ENCODE data around the gene CPE.
"Not testable (repeated sequence)": the region's sequence is repeated elsewhere in the genome, so short reads cannot be mapped to it uniquely, and the experiment has no call there.

The CPE gene

DNA sequence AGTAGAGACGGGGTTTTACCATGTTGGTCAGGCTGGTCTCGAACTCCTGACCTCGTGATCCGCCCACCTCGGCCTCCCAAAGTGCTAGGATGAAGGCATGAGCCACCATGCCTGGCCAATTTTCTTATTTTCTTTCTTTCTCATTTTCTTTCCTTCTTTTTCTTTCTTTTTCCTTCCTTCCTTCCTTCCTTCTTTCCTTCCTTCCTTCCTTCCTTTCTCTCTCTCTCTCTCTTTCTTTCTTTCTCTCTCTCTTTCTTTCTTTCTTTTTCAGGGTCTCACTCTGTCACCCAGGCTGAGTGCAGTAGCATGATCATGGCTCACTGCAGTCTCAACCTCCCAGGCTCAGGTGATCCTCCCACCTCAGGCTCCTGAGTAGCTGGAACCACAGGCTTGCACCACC, 74.3 kb downstream of the CPE start:
- DNase-seq (ENCODE audit: low read depth); H3K4me3 ChIP-seq (ENCODE audit: low read depth, low read length): not testable (repeated sequence)

DNA sequence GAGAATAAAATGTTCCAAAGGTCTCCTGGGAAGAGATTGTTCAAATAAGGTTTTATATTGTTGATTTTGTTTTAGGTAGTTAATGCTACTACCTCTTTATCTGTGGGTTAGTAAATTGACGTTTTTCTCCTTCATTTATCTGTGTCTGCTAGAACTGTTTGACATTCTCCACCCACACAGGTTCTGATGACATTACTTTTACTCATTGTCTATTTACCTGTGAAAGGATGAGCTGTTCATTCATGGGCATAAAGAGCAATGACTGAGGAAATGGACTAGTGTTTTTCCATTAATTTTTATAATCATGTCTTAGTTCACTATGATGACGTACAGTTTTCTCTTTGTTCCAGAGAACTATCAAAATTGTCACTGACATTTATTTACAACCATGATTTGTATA, 75.6 kb downstream of the CPE start:
- no peak for DNase-seq (ENCODE audit: low read depth)

DNA sequence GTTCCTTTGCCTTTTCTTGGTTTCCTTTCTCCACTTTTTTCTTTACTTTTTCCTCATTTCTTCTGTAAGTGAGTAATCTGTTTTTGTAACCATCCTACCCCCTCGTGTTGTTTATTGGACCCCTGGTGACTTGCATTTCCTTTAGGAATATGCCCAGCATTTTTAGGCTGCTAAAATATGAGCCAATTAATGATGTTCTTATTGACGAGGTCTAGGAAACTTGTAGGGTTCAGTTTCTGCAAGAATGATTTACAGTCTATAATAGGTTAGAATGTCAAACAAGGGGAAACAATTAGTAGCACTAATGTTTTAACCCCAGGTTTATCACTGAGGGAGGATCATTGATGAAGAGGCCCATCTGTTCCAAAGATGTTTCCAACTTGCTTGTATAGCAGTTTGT, 79.0 kb downstream of the CPE start:
- no peak overlapping the region for H3K4me3 ChIP-seq (ENCODE audit: low read depth, low read length)
- no peak for DNase-seq (ENCODE audit: low read depth)

More for the DNA sequence above, 75.6 kb downstream of the CPE start:
- H3K4me3 ChIP-seq (ENCODE audit: low read depth, low read length), result no peak overlapping the region

DNA sequence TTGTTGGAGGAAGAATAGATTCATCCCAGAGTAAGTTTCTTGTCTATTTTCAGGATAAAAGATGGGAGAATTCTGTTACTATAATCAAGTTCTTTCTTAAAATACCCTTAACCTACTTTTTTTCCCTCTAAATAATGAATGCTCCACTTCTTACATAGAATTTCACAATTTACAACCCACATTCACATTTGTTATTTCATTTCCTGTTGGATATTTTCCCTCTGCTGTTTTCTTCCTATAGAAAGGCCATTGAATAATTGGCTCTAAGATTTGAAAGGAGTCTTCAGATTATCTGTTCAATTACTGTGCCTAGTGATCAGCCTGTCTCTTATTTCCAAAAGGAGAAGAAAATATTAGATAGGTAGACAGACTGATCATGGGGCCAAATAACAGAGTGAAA, 79.7 kb downstream of the CPE start:
- H3K4me3 ChIP-seq (ENCODE audit: low read depth, low read length), result no peak overlapping the region
- no peak for DNase-seq (ENCODE audit: low read depth)

DNA sequence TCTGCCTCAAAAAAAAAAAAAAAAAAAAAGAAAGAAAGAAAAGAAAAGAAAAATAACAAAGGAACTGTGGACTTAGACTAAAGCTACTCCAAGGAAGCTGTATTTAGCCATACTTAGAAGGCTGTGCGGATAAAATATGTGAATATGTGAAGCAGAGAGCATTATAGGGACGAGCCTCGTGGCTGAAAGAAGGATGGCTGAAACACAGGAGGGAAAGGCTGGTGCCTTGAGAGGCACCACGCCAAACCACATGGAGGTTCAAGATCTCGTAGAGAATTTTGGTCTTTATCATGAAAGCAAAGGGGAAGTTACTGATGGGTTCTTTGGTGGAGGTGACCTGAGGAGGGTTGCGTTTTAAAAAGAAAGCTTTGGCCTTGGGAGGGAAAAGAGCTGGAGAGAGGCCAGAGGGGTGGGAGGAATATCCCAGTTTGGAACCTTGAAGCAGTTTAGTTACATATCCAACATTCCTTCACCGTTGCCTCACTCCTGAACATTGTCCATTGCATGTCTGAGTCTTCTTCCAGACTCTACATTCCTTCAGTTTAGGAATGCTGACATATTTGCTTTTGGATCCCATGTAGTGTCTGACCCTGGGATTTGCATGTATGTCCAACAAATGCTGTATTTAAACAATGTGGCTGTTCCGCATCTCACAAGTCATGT, 82.5 kb downstream of the CPE start:
- H3K4me3 ChIP-seq (ENCODE audit: low read depth, low read length), result no peak overlapping the region
- DNase-seq (ENCODE audit: low read depth), result peak; percentile 62

DNA sequence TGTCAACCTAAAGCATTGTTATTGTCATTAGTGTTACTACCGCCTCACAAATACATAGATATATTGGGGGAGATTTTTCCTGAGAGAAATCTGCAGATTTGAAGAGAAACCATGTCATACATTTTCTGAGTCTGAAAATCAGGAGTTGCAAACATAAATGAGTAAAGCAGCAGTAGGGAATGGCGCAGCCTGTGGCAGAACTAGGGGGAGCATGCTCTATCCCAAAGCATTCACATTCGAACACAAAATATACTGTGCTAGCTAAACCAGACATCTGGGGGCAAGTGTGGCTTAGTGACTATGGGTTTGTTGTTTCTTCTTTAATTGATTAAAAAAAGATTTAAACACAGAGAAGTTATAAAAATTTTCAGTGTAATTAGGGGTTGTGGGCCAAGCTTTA, 83.2 kb downstream of the CPE start:
- H3K4me3 ChIP-seq (ENCODE audit: low read depth, low read length), result no peak overlapping the region
- DNase-seq (ENCODE audit: low read depth), result no peak

DNA sequence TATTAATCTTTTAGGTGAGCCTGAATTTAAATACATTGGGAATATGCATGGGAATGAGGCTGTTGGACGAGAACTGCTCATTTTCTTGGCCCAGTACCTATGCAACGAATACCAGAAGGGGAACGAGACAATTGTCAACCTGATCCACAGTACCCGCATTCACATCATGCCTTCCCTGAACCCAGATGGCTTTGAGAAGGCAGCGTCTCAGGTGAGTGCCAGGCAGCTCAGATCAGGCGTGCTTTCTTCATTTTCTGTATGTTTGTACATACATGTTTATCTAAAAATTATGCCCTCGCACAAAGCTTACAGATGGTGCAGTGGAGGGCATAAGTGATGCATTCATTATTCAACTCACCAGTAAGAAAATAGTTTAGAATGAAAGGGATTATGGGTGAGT, 85.6 kb downstream of the CPE start:
- no peak overlapping the region for H3K4me3 ChIP-seq (ENCODE audit: low read depth, low read length)
- DNase-seq (ENCODE audit: low read depth), result no peak

DNA sequence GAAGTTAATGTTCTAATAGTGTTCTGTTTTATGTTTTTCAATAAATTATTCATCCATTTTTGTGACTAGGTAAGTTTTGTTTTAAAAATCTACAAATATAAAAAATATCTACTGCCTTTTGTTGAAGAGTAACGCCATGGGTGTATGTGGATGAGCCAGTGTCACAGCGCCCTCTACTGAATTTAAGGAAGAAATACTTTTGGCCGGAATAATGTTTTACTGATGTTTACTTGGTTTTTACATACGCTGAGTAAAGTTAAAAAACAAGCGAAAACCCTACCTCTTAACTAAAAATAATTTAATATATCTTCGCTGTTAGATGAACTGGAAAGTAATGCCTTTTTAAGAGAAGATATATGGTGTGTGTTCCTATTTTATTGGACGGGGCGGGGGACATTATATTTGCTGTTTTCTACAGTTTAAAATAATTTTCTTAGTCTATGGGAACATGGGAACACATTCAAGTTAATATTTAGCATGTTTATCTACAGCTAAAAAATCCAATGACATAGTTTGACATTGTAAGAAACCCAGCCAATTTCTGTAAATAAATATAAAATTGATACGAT, 86.1 kb downstream of the CPE start:
- no peak overlapping the region for H3K4me3 ChIP-seq (ENCODE audit: low read depth, low read length)
- DNase-seq (ENCODE audit: low read depth), result no peak

DNA sequence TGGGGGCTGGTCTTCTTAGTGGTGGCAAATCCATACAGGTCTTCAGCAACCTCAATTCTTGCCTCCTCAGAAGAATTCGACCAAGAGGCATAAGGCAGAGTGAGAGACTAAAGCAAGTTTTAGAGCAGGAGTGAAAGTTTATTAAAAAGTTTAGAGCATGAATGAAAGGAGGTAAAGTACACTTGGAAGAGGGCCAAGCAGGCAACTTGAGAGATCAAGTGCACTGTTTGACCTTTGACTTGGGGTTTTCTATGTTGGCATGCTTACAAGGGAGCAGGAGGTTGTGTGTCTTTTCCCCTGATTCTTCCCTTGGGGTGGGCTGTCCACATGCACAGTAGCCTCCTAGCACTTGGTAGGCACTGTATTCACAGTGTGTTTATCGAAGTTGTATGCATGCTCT, 91.2 kb downstream of the CPE start:
- H3K4me3 ChIP-seq (ENCODE audit: low read depth, low read length), result no peak overlapping the region
- DNase-seq (ENCODE audit: low read depth), result no peak

DNA sequence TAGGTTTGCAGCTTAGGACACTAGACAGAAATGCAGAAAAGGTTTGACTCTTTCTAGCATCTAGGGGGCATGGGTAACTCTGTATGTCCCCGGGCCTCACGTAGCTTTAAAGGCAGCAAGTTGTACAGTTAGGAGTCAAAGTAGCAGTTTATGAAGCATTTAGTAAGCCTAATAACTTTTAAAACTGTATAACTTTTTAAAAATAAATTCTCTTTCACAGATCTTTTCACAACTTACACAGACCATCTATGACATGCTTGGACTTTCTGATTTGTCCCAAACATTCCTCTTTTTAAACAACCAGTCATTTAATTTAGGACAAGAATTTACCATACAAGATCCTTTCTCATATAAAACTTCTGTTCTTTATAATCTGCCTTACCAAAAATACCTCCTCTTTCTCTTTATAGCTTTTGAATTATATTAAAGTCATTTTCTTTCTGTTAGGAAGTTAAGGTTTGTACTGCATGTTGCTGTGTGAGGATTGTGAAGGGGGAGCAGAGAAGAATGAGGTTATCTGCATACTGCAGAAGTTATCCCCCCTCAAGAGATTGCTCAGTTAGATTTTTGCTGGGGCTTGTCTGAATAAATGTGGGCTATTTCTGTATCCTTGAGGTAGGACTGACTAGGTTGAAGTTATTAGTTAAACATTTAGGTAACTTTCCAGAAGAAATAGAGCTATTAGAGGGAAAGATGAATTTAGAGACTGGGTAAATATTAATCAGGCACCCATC, 94.3 kb downstream of the CPE start:
- no peak for DNase-seq (ENCODE audit: low read depth)
- no peak overlapping the region for H3K4me3 ChIP-seq (ENCODE audit: low read depth, low read length)

DNA sequence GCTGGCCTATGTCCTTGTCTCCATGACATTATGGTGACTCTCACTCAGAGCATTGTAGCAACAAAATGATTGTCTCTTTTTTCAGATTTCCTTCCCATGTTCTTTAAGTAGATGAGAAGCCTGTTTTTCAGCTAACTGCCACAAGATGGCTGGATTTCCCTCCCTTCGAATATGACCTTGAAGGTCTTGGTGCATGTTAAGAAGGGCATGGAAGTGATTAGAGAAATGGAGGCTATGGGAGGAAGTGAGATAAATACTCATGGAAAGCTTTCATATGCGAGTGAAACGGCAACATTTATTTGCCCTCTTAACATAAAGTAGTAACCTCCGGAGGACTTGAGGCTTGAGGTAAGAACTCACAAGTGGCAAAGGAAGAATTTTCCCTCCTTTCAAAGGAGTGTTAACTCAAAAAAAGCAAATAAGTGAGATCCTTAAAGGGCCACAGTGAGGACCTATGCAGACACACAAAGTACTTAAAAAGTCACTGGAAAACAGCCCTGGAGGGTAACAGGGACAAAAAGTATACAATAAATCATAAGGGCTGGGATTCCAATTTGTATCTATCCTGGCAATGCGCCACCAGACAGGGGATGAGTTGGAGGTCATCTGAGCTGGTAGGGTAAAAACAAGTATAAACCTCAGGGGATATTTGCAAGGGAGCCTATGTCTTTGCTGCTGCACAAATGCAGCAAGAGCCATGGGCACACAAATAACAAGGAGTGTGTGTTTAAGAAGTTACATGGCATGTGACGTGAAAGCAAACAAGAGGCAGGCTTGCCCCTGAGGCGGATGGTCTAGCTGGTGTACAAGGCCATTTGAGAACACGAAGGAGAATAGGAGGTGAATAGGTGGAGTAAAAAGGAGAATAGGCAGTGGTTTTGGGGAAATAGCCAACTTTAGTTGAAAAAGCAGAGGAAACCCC, 96.2 kb downstream of the CPE start:
- no peak for DNase-seq (ENCODE audit: low read depth)
- H3K4me3 ChIP-seq (ENCODE audit: low read depth, low read length), result no peak overlapping the region

DNA sequence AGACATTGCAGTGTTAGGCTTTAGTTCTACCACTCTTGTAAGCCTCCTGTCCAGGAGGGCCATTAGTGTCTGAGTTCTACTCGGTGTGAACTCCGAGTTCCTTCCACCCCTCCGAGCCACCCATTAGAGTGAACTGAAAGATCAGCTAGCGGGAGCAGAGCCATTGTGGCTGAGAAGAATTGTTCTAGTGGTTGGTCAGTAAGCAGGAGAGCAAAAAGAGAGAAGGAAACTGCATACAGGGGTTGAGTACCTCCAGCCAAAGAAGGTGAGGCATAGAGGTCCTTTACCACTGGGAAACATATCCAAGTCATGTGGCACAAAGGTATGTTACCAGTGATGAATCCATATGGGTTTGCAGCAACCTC, 96.9 kb downstream of the CPE start:
- DNase-seq (ENCODE audit: low read depth), result no peak
- no peak overlapping the region for H3K4me3 ChIP-seq (ENCODE audit: low read depth, low read length)

DNA sequence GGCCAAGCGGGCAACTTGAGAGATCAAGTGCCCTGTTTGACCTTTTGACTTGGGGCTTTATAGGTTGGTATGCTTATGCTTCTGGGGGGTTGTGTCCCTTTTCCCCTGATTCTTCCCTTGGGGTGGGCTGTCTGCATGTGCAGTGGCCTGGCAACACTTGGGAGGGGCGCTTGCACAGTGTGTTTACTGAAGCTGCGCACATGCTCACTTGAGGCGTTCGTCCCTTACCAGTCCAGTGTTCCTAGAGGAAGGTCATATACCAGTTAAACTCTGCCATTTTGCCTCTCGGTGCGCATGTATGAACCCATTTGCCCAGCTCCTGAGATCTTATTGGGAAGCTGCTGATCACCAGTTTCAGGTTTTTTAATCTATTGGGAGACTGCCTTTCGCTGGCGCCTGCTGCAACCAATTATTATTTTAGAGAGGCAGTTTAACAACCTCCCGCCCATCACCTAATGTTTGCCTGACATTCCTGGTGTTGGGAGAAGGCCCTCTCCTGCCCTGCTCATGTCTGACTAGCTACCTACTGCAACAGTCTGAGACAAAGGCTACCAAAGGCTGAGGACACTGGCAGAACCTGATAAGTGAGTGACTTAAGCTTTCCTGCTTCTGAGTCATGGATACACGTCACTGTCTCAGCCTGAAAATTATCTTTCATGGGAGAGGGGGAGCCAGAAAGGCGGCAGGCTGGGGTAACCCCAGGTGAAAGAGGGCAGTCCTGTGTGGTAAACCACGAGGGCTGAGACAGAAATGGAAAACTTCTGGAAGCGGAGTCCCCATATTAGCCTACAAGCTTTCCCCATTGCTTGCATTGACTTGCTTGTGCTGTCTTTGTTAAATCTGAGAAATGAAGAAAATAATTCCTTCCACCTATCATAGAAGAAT, 97.6 kb downstream of the CPE start:
- DNase-seq (ENCODE audit: low read depth), result peak; percentile 6
- H3K4me3 ChIP-seq (ENCODE audit: low read depth, low read length), result no peak overlapping the region

DNA sequence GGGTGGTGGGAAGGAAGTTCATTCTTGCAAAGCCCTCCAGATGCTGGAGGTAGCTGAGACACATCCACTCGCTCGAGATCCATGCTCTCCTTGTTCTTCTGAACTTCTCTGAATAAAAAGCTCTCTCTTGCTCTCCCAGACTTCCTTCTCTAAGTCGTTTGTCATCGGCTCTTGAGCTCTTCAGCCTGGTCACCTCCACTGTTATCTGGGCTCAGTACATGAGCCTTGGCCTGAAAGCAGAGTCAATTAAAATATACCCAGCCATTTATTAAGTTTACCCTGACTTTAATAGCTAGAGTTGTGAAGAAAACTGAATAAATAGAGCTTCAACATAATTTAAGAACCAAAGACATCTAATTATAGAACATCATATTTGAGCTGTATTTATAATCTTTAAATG, 99.0 kb downstream of the CPE start:
- no peak overlapping the region for H3K4me3 ChIP-seq (ENCODE audit: low read depth, low read length)
- DNase-seq (ENCODE audit: low read depth), result no peak

DNA sequence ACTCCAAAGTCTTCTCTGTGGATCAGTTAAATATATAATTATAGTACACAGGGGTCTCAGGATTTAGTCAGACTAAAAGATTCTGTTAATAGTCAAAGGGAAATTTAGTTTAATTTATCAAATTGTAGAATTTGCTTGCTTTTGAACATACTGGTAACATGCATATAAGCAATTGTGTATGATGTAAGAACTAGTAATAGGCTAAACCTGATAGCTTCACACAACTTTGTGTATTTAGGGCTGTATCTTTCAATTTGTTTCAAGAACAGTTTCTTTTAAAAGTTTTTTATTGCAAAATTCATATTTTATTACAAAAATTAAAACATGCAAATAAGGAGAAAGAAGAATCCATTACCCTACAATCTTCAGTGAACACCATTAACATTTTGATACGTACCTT, 99.5 kb downstream of the CPE start:
- no peak for DNase-seq (ENCODE audit: low read depth)
- no peak overlapping the region for H3K4me3 ChIP-seq (ENCODE audit: low read depth, low read length)

DNA sequence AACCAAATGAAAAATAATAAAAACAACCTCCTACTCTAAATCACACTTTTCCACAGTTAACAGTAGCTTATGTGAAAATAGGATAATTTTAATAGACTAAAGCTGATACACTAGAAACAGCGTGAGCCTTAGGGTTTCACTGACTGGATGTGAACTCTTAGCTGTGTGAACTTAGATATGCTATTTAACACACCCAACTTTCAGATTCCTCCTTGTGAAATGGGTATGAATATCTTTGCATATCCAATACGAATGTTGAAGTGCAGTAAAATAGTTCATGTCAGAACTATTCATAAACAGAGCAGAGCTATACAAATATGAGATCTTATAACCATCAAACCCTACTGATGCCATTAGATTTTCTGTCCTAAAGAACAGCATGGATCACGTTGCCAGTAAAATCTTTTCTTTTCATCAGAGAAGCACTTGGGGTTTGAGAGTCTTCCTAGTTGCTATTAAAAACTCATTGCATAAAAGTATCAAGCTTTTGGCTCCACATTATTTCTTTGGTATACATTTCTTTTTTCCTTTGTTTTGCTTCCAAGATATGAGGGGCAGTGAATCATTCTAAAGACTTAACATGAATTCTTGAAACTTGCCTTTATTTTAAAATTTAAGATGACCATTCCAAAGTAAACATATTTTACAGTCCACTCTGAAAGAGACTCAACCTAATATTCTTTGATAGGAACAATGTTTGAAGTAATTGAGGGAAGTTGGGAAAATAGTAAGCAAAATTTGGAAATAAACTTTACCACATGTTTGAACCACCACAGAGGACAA, 102.4 kb downstream of the CPE start:
- no peak for DNase-seq (ENCODE audit: low read depth)
- no peak overlapping the region for H3K4me3 ChIP-seq (ENCODE audit: low read depth, low read length)

DNA sequence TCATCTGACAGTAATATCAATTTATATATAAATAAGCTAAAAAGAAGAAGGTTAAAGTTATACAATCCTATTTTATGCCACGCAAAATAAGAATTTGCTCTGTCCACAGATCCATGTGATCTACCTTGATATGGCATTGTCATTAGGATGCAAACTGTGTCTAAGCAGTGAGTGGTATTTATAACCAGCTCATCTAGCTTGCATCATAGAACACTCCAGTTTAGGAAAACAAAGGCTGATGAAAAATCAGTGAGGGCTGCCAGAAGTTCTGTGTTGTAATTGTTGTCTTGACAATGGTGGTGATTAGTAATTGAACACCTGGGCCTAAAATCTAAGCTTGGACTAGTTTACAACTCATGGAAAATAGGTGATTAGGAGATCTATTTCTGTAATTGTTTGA, 111.0 kb downstream of the CPE start:
- DNase-seq (ENCODE audit: low read depth), result no peak
- no peak overlapping the region for H3K4me3 ChIP-seq (ENCODE audit: low read depth, low read length)

DNA sequence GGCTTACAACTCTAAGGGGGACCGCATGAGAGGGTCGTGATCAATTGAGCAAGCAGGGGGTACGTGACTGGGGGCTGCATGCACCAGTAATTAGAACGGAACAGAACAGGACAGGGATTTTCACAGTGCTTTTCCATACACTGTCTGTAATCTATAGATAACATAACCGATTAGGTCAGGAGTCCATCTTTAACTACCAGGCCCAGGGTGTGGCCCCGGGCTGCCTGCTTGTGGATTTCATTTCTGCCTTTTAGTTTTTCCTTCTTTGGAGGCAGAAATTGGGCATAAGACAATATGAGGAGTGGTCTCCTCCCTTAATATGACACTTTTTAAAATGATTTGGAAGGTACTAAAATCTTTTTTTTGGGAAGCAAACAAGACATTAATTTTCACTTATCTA, 113.8 kb downstream of the CPE start:
- H3K4me3 ChIP-seq (ENCODE audit: low read depth, low read length); DNase-seq (ENCODE audit: low read depth): not testable (repeated sequence)
